OCI-LY7 (cell line): ENCODE results near the gene ASCC1. TPM values are rescaled to one million over a fixed set of nuclear protein-coding genes. Genes with fewer than 3 reads are reported as not detected.

ENCODE experiments used
- BruUV-seq: library from RNA; stranded (reverse); fragments of 400-500 nt; replicated peaks from 2 replicates; lab custom pipeline; 2021; lab: Mats Ljungman, UMichigan
- CTCF ChIA-PET: fragments of 300-600 bp; sonication (Branson Sonifier 250); formaldehyde crosslinking; loops from one replicate; lab custom pipeline; 2022; ENCODE audit warnings: antibody characterized with exemption; ENCODE audit not compliant: unreplicated experiment; lab: Charles Lee
- POLR2A ChIA-PET: fragments of 300-600 bp; sonication (Branson Sonifier 250); formaldehyde crosslinking; loops from one replicate; lab custom pipeline; 2022; ENCODE audit warnings: antibody characterized with exemption; lab: Charles Lee
- DNase-seq: peaks from one replicate; pipeline ENCODE4 v3.0.0-alpha.2; 2015; ENCODE audit warnings: low spot score
- H2AFZ ChIP-seq: fragments of 200-600 bp; sonication (generic), shearing (Covaris generic); 2 replicates; pipeline ENCODE4 v1.6.1; 2014; ENCODE audit warnings: mild to moderate bottlenecking, antibody characterized with exemption, low read length, moderate library complexity
- H3K27ac ChIP-seq: fragments of 200-600 bp; sonication (generic); 2 replicates; pipeline ENCODE4 v1.5.1; 2014; ENCODE audit warnings: mixed run types, low read depth, mild to moderate bottlenecking, moderate library complexity, low read length, inconsistent platforms; ENCODE audit not compliant: poor library complexity, severe bottlenecking
- H3K36me3 ChIP-seq: fragments of 200-600 bp; sonication (generic); 2 replicates; pipeline ENCODE4 v1.6.1; 2014; ENCODE audit warnings: mild to moderate bottlenecking, antibody characterized with exemption, low read length, moderate library complexity, mixed read lengths; ENCODE audit not compliant: insufficient read depth
- H3K4me1 ChIP-seq: fragments of 200-600 bp; sonication (generic); 2 replicates; pipeline ENCODE4 v1.5.1; 2014; ENCODE audit warnings: mild to moderate bottlenecking, low read length; ENCODE audit not compliant: insufficient read depth, poor library complexity, severe bottlenecking
- H3K4me2 ChIP-seq: fragments of 200-600 bp; sonication (generic); 2 replicates; pipeline ENCODE4 v1.6.1; 2014; ENCODE audit warnings: mild to moderate bottlenecking, low read length
- H3K4me3 ChIP-seq: fragments of 200-600 bp; sonication (generic); 2 replicates; pipeline ENCODE4 v1.5.1; 2014; ENCODE audit warnings: mild to moderate bottlenecking, low read depth, low read length; ENCODE audit not compliant: poor library complexity, severe bottlenecking
- H3K79me2 ChIP-seq: fragments of 200-600 bp; sonication (generic); 2 replicates; pipeline ENCODE4 v1.6.1; 2016; ENCODE audit warnings: low read depth, mild to moderate bottlenecking, low read length, moderate library complexity, mixed read lengths; ENCODE audit not compliant: insufficient read depth
- H3K9me2 ChIP-seq: fragments of 200-600 bp; sonication (generic); 2 replicates; pipeline ENCODE4 v1.6.1; 2016; ENCODE audit warnings: mild to moderate bottlenecking, low read length, mixed read lengths; ENCODE audit not compliant: insufficient read depth
- H3K9me3 ChIP-seq: fragments of 200-600 bp; sonication (generic); 2 replicates; pipeline ENCODE4 v1.6.1; 2014; ENCODE audit warnings: mild to moderate bottlenecking, mixed run types, low read length, mixed read lengths
- H4K20me1 ChIP-seq: fragments of 200-600 bp; sonication (generic); 2 replicates; pipeline ENCODE4 v1.6.1; 2014; ENCODE audit warnings: mild to moderate bottlenecking, antibody characterized with exemption, low read length, moderate library complexity, mixed read lengths; ENCODE audit not compliant: insufficient read depth
- CTCF ChIP-seq: fragments of 200-600 bp; sonication (generic); conservative IDR thresholded peaks from 2 replicates; pipeline ENCODE4 v1.5.1; 2014; ENCODE audit warnings: mild to moderate bottlenecking, antibody characterized with exemption, low read length, moderate library complexity, mixed read lengths
- EZH2phosphoT487 ChIP-seq: fragments of 200-600 bp; sonication (generic); IDR thresholded peaks from 2 replicates; pipeline ENCODE4 v1.6.1; 2018; ENCODE audit warnings: low read depth, borderline replicate concordance, mild to moderate bottlenecking, mixed run types, antibody characterized with exemption, low read length, moderate library complexity, mixed read lengths
- intact Hi-C: fragments of 100-400 bp; cut with micrococcal nuclease; formaldehyde crosslinking; loops from one replicate; pipeline ENCODE4 v1.10.0; 2022; ENCODE audit not compliant: unreplicated experiment
- total RNA-seq, 2 experiments: library from RNA; depleted of rRNA in 1 of 2; stranded (reverse); fragments of >200 nt in 1 of 2; shearing (Covaris generic) in 1 of 2; gene quantifications; 2 replicates each; pipeline ENCODE4 v1.2.3, GENCODE V29; 2014 to 2022

ASCC1 gene
- total RNA-seq, 2 experiments from 2014 or later, result 27.1 to 59.9 TPM

DNA sequence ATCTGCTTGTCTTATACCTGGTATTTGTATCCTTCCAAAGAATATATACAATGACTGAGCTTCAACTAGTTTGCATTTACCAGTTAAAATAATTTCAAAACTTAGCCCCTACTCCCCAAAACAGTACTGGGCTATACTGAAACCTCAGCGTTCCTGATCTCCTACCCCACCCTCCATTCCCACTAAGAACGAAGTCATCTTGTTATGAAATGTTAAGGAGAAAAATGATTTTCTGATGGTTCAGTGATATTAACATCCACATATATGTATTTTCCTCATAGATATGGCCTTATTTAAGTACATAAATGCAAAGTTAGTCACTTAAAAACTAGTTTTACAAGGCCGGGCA lies 29.1 kb downstream of the ASCC1 start:
- DNase-seq, result no peak
- no peaks in the 10 kb centered on the region for H3K9me2 ChIP-seq
- intact Hi-C loops, result no loop called here
- H3K79me2 ChIP-seq, result no peaks in the 10 kb centered on the region
- BruUV-seq, result no TSS peak
- ChIA-PET POLR2A (interaction anchor here (0.7 kb wide), 3 partner anchors 43 to 254 kb away, joined by 3 to 4 read pairs (median 4); no protein-coding TSS in a partner anchor), CTCF (no interaction called here)
- H3K4me2 ChIP-seq, result no peak overlapping the region
- no peak overlapping the region for H3K27ac ChIP-seq
- H3K4me3 ChIP-seq, result no peak overlapping the region
- no peaks in the 10 kb centered on the region for H4K20me1 ChIP-seq
- TF ChIP-seq CTCF (no peak), EZH2phosphoT487 (no peak)
- no peaks in the 10 kb centered on the region for H3K4me1 ChIP-seq
- H2AFZ ChIP-seq, result no peak overlapping the region
- H3K36me3 ChIP-seq, result peaks cover 36% of the 10 kb centered on the region
- H3K9me3 ChIP-seq, result peaks cover 16% of the 10 kb centered on the region

GRCh38 chr10:72186258-72186981 lies 29.7 kb downstream of the ASCC1 start:
- ChIA-PET POLR2A (interaction anchor here (0.7 kb wide), 3 partner anchors 42 to 253 kb away, joined by 3 to 4 read pairs (median 4); no protein-coding TSS in a partner anchor), CTCF (no interaction called here)
- Histone ChIP-seq H3K36me3 (peaks cover 41% of the 10 kb centered on the region), H3K4me1 (no peaks in the 10 kb centered on the region), H4K20me1 (no peaks in the 10 kb centered on the region), H3K4me3 (no peak overlapping the region), H3K27ac (no peak overlapping the region), H3K79me2 (no peaks in the 10 kb centered on the region), H3K9me2 (no peaks in the 10 kb centered on the region), H3K9me3 (peaks cover 16% of the 10 kb centered on the region), H3K4me2 (no peak overlapping the region), H2AFZ (no peak overlapping the region)
- DNase-seq, result no peak
- intact Hi-C loops, result no loop called here
- TF ChIP-seq CTCF (no peak), EZH2phosphoT487 (no peak)
- TSS peak; percentile 37 for BruUV-seq

- intact Hi-C loops, result no loop called here
Measured at GRCh38 chr10:72184156-72184555, 31.9 kb downstream of the ASCC1 start.

More at GRCh38 chr10:72184156-72184555, 31.9 kb downstream of the ASCC1 start:
- Histone ChIP-seq H3K36me3 (peaks cover 42% of the 10 kb centered on the region), H3K79me2 (no peaks in the 10 kb centered on the region), H2AFZ (no peak overlapping the region), H4K20me1 (no peaks in the 10 kb centered on the region), H3K27ac (no peak overlapping the region), H3K4me2 (no peak overlapping the region), H3K9me3 (peaks cover 16% of the 10 kb centered on the region), H3K4me3 (no peak overlapping the region), H3K9me2 (no peaks in the 10 kb centered on the region), H3K4me1 (no peaks in the 10 kb centered on the region)
- CTCF ChIA-PET, result no interaction called here
- DNase-seq, result no peak
- no TSS peak for BruUV-seq
- POLR2A ChIA-PET, result interaction anchor here (0.7 kb wide), 1 partner anchor 64 kb away, joined by 3 read pairs; no protein-coding TSS in a partner anchor
- TF ChIP-seq EZH2phosphoT487 (no peak), CTCF (no peak)
